Activated naive CD4-positive, alpha-beta T cell treated with anti-CD3 and anti-CD28 coated beads, Interleukin-2, amount 50 U/mL, for 16 hours (primary cell): Measurements from ENCODE around the gene KRT15.

Experiments
- DNase-seq: peaks from one replicate; pipeline ENCODE4 v3.0.0-alpha.2; 2020

The KRT15 gene

DNA sequence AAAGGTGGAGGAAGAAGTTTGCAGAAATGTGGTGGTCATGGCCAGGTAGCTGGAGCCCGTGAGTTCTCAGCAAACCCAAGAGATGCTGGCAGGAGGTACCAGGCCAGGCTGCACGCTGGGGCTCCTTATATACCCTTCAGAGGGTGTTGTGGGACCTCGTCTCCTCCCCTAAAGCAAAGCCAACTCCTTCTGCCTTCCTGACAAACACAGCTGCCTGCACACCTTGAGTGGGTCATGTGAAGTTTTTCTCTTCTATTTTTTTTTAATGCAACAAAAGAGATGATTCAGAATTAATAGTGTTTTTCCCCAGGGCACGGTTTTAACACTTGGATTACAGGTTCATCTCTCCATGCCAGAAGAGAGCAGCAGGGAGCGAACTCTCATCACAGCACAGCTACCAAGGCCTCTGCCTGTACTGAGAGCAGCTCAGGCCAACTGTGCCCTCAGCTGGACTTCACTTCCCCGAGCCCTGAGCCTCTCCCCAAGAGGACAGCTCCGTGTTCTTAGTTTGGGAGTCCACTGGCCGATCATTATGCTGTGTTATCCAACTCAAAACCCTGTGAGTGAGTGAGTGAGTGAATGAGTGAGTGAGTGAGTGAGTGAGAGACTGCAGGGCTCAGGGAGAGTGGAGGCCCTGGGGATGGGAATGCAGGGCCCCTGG is at the start of gene KRT15:
TSS of gene KRT15 (minus strand) at position 102 of the 661 bp plus-strand sequence. CDS start at position 39, 63 bp downstream.
- DNase-seq = no peak

DNA sequence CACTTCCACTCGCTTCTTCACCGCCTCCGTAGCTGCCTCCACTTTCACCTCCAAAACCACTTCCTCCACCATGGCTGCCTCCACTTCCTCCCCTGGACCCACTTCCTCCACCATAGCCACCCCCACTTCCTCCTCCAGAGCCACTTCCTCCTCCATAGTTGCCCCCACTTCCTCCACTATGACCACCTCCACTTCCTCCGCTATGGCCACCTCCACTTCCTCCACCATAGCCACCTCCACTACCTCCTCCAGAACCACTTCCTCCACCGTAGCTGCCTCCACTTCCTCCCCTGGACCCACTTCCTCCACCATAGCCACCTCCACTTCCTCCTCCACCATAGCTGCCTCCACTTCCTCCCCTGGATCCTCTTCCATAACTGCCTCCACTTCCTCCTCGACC is 48.6 kb upstream of the KRT15 start:
- no peak for DNase-seq

DNA sequence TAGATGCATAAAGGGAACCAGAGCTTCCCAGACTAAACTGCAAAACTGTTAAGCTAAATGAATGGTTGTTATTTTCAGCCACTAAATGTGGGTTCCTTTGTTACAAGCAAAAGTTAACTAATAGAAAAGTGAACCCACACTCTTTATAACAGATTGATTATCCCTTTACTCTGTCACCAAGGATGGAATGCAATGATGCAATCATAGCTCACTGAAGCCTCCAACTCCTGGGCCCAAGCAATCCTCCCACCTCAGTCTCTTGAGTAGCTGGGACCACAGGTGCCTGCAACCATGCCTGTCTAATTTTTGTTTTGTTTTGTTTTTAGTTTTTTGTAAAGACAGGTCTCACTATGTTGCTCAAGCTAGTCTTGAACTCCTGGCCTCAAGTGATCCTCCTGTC is 46.6 kb upstream of the KRT15 start:
- no peak for DNase-seq

DNA sequence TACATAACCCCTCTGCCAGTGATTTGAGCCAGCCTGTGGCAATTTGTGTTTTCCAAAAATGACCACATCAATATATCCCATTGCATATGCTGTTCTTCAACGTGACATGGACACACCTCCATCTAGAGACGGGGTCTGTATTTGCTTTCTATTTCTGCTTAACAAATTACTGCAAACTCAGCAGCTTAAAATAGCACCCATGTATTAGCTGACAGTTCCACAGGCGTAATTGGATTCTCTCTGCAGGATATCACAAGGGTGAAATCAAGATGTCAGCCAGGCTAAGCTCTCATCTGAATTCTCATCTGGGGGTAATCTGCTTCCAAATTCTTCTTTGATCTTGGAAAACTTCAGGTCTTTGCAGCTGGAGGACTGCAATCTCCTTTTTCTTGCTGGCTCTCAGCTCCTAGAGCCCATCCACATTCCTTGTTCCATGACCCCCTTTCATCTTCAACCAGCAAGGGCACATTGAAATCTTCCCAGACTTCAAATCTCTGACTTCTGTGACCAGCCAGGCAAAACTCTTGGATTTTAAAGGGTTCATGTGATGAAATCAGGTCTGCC is 45.0 kb upstream of the KRT15 start:
- DNase-seq = no peak

DNA sequence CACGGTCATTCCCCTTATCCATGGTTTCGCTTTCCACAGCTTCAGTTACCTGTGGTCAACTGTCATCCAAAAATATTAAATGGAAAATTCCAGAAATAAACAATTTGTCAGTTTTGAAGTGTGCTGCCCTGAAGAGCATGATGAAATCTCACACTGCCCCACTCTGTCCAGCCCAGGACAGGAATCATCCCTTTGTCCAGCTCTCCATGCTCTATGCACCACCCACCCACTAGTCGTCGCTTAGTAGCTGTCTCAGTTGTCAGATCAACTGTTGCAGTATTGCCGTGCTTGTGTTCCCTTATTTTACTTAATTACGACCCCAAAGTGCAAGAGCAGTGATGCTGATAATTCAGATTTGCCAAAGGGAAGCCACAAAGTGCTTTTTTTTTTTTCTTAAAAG is 42.9 kb upstream of the KRT15 start:
- no peak for DNase-seq

DNA sequence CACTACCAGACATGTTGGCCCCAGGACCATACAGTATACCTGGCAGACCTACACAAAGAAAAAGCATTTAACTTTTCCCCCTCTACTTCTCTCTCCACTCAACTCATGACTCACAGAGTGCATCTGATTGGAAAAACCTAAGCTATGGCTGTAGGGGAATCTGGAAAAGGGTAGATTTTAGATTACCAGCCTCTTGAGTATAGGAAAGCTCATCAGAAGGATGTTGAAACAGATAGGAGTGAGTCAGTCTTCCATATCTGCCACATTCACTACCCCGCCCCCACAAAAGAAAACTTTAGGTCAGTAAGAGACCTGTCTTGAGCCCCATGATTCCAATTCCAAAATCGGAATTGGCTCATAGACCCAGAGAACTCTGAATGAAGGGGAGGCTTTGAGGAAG is 40.9 kb upstream of the KRT15 start:
- no peak for DNase-seq

DNA sequence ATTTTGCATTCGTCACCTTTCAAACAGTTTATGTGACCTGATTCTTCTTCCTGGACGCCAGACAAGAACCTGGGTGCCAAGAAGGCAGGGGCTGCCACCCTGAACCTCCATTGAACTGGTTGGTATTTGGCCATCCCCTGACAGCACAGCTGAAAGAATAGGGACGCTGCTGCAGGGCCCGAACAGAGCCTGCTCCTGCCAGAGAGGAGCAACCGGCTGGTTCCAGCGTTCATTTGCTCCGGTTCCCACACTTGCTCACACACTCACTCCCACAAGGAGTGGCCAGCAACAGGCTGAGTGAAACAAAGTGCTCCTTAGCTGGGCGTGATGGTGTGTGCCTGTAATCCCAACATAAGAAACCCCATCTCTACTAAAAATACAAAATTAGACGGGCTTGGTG is 38.2 kb upstream of the KRT15 start:
- no peak for DNase-seq

DNA sequence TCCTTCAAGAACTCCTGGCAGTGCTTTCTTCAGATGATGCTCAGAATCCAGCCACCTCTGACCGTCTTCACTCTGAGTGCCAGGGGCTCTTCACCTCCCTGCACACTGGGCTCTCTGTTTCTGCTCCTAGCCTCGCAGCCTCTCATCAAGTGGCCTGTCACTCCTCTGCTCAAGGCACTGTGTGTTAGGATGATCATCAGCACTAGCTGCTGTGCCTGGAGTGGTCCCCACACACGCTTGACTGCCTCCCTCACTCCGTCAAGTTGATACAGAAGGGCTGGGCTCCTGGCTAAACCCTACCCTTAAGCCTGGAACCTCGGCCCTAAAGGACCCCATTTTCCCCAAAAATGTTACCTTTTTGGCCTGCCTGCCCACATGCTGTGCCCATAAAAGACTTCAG is 37.6 kb upstream of the KRT15 start:
- no peak for DNase-seq

DNA sequence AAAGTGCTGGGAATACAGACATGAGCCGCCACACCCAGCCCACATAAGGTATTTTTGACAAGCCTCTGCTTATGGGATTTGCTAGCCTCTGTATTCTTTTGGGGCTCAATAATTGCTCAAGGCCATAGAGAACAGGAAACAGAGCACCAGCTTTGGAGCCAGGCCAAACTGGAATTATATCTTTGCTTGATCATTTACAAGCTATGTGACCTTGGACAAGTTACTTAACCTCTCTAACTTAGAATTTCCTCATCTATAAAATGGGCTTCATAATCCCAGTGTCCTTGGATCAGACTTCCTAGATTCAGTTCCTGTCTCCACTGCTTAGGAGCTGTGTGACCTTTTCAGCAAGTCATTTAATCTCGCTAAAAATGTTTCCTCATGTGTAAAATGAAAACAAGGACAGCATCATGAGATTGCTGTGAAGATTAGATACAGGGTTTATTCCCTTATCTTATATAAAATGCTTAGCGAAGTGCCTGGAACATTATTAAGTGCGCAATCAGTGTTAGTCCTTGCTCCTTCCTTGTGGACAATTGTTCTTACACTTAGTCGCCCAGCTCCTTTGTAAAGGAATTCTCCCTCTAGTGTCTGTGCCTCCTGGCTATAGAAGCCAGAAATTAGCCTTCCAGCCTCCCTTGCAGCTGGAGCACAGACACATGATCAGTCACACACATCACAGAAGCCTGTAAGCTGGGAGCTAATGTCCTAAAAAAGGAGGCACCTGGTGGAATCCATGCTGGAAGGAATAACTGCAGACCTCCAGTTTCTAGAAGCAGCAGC is 36.6 kb upstream of the KRT15 start:
- no peak for DNase-seq

DNA sequence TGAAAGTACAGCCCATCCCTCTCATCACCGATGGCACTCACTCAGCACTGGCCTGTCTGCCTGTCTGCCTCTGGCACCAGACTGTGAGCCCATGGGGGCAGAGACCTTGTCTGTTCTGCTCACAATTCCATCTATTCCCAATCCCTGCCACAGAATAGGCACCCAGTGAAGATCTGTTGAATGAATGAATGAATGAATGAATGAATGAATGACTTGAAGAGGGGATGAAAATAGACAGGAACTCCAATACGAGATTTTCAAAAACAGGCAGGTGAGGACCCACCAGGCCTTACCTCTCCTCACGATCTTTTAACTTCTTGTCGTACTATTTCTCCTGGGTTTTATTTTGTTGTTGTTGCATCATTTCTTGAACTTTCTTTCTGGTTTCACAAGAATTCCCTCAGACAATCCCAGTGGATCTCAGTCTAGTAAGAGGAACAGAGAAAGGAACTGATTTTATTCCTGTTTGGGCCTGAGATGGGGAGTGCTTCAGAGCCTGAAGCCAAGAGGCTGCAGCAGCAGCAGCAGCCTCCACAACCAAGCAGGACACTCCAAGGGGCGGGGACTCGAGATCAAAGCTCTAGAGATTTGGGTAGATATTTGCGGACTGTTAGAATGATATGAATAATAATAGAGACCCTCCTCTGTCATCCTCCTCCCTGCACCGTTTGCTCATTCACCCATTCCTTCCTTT is 35.4 kb upstream of the KRT15 start:
- DNase-seq = no peak

DNA sequence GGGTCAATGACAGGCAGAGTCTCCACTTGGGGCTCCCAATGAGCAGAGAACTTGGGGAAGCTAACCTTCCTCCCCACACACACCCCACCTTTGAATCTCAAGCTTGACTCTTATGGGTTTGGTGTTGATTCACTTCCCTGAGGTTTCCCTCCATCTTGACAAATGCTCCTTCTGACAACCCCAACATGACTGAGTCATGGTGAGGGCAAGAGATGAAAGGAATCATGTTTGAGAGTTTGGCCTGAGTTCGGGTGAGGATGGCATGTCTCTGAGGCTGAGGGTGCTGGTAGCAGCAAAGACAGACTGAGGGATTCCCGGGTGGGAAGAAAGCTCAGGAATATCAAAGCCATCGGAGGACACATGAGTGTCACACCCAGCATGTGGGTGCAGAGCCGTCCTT is 34.5 kb upstream of the KRT15 start:
- DNase-seq = no peak

DNA sequence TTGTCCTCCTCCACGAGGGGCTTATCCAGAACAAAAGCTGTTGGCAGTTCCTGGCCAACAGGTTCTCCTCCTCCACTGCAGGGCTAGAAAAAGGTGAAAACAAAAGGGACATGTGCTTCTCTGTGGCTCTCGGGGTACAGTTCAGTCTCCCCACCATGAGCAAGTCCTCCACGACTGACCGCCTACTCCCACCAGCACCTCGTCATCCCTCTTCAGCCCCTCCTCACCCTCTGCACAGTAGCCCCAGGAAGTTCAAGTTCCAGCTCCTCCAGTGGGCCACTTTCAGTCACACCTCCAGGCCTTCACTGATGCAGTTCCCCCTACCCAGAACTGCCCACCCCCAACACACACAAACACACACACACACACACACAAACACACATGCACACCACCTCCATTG is 33.8 kb upstream of the KRT15 start:
- DNase-seq = no peak

DNA sequence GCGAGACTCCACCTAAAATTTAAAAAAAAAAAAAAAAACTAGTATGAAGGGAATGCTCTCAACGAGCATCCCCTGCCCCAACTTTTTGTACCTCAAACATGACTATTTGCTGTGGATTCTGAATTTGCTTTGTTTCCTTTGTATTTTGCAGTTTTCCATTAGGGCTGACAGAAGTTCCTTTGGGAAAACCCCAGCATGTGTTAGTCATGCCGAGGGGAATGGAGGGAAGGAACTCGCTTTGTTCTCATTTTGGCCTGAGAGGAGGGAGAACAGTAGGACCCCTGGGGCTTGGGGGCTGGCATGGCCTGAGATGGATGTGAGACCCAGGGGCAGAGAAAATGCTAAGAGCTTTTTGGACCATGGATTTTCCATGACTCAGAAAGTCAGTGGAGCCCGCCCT is 32.7 kb upstream of the KRT15 start:
- no peak for DNase-seq

DNA sequence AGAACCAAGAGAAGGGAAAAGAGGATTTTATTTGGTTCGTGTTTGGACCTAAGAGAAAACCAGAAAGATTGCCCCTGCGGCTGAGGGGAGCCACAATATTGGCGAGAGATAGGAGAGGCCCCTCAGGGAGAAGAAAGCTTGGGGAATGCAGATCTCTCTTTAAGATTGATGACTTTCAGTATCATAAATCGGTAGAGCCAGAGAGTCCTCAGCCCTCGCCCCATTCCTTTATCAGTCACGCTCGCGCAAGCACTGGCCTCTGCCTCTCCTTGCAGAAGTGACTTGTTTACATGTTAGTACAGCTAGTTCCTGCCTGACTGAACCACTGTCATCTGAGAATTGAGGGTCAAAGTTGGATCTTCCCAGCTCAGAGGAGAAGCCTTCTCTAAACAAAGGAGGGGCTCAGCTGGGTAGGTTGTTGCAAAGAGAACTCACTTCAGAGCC is 30.9 kb upstream of the KRT15 start:
- no peak for DNase-seq

DNA sequence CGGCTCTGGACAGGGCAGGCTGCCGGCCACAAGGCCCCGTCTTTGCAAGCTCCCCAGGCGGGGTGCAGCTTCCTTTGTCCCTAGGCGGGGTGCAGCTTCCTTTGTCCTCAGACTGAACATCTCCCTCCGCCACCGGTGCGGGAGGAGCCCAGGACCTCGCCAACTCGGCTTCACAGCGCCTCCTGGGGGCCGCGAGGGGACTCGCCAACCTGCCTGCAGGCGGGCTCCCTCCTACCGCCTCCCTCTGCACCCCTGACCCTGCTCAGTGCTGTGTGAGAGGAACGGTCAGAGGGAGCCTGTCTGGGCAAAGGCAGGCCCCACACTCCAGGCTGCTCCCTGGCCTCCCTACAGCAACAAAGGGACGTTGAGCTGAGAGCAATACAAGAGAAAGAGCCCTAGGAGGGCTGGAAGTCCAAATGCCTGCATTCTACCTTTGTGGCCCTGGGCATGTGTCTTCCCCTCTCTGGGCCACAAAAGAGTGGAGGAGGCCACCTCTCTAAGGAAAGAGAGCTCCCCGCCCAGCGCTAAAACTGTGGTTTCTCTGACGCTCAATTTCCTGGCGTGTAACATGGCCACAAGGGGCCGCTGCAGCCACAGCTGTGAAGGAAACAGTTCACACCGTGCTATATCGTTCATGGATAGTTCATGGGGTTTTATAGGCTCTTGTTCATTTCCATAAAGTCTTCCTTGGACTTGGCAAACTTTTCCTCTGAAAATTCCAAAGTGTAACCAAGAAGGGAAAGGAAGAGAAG is 30.3 kb upstream of the KRT15 start:
- peak; percentile 83 for DNase-seq

DNA sequence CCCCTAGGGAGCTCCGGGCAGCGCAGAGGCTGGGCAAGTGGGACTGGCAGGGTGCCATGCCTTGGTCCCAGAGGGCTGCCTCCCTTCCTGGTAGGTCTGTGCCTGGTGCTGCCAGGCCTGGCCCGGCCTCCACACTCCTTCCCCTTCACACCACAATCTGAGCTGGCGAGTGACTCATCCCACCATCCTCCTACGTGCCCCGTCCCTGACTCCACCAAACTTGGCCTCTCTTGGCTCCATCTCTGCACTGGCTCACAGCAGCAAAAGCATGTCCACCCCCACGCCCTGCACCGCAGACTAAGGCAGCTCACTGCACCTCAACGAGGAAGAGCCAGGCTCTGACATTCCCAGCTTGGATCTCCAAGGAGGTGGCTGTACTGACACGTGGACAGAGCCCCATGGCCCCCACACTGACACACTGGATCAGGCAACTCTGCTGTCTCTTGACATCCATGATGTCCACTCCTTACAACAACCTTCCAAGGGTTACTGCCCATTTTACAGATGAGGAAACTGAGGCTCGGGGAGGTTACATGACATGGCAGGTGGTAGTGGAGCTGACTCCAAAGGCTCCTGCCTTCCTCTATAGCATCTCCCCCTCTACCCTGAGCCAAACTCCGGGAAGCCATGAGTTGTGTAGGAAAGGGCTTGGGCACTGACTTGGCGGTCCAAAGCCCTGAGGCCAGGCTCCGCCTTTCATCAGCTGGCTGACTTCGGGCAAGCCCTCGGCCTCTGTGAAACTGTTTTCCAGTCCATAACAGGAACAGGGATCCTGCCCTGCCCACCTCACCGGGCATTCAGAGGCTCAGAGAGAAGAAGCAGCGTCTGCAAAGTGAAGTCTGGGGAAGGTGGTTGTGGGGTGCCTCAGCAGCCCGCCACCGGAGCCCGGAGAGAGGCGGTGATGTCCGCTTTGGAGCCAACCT is 29.5 kb upstream of the KRT15 start:
- DNase-seq = peak; percentile 71

DNA sequence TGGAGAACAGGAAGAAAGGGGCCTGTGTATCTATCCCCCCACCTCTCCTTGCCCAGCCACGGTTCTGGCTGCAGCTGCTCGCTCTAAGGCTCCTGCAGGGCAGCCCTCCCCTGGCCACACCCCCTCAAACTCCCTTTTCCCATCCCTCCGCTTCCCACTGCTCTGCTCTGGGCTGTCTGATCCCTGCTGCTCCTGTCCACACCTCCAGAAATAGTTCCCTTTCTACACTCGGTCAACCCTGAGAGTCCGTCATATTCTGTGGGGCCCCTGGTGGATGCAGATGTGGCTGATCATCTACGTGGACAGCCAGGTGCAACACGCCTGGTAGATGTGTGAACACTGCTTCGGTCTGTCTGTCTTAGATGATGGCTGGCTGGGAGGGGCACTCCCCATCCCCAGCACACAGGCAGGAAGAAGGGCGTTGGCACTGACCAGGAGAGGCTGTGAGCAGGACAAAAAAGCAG is 28.7 kb upstream of the KRT15 start:
- no peak for DNase-seq

DNA sequence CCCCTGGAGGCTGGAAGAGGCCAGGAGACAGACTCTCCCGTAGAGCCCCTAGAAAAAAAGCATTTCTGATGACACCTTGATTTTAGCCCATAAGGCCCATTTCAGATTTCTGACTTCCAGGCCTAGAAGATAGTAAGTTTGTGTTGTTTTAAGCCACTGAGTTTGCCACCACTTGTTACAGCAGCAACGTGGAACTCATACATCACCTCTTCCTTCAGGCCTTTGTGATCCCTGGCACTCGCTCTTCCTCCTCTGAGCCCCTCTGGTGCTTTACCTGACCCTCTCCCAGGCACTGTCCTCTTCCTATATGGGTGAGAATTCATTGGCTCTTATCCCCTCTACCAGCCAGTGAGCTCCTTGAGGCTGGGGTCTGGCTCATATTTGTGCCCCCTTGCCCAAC is 28.1 kb upstream of the KRT15 start:
- DNase-seq = no peak

DNA sequence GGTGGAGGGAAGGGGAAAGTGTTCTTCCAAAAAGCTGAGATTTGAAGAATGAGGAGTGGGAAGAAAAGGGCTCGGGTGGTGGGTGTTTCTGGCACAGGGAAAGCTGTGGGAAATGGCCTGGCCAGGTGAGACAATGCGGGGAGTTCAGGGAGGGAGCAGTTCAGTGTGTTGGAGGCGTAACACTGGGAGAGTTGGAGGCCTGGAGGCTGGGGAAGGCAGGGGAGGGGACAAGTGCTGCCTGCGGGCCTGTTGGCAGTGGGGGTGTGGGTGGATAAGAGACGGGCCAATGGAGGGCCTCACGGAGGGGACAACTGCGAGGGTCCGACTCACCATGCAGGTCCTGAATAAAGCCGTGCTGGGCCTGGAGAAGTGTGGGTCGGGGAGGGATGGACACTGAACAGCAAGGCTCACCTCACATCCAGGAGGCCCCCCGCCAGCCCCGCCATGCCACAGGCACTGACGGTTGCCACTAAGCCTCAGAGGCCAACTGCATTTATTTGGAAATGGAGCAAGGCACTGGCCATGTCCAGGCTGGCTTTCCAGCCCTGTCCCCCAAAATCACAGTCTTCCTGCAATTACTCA is 27.2 kb upstream of the KRT15 start:
- no peak for DNase-seq

DNA sequence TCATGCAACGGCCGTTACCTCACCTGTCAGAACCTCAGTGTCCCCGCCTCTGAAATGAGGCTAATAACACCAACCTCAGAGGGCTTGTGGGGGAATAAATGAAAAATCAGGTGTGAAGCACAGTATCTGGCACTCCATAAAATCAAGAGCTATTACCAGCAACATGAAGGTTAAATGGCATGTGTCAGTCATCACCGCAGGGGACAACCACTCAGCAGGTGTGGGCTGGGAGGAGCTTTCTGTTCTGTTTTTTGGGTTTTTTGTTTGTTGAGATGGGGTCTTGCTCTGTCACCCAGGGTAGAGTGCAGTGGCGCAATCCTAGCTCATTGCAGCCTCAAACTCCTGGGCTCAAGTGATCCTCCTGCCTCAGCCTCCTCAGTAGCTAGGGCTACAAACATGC is 26.2 kb upstream of the KRT15 start:
- DNase-seq = no peak

DNA sequence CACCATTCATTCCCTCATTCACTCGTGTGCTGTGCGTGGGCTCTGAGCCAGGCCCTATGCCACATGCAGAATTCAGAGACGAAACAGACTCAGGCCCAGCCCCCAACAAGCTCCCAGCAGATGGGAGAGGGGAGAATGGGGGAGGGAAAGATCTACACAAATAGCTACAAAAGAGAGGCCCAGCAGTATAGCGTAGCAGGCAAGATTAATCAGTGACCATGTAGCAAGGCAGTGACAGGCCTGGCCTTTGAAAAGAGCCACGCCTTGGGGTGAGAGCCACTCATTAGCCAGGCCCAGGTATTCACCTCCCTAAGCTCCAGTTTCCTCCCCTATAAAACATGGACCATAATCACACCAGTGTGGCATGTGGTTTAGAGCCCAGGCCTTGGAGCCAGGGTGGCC is 25.8 kb upstream of the KRT15 start:
- DNase-seq = no peak
